Measurements from ENCODE around the gene PALLD.

PALLD gene

GRCh38 chr4:168538632-168539031, 41.8 kb downstream of the PALLD start:
- DNase-seq (ENCODE audit: low read depth) = no peak
- TF ChIP-seq MYC (IDR thresholded peaks at IDR 0.05; ENCODE audit: low read depth, low read length) (no peak), CTCF (IDR thresholded peaks at IDR 0.05; ENCODE audit: low read depth, low read length) (no peak), POLR2A (IDR thresholded peaks at IDR 0.05; ENCODE audit: extremely low read depth, insufficient read length) (no peak), MAX (IDR thresholded peaks at IDR 0.05; ENCODE audit: low read depth, low read length) (no peak)
- H3K4me3 ChIP-seq (ENCODE audit: low read depth, low read length) = no peak overlapping the region

GRCh38 chr4:168540086-168540485, 43.2 kb downstream of the PALLD start:
- H3K4me3 ChIP-seq (ENCODE audit: low read depth, low read length) = no peak overlapping the region
- TF ChIP-seq CTCF (IDR thresholded peaks at IDR 0.05; ENCODE audit: low read depth, low read length) = no peak
- TF ChIP-seq POLR2A (IDR thresholded peaks at IDR 0.05; ENCODE audit: extremely low read depth, insufficient read length) = no peak
- no peak for TF ChIP-seq MYC (IDR thresholded peaks at IDR 0.05; ENCODE audit: low read depth, low read length)
- no peak for TF ChIP-seq MAX (IDR thresholded peaks at IDR 0.05; ENCODE audit: low read depth, low read length)
- no peak for DNase-seq (ENCODE audit: low read depth)

GRCh38 chr4:168540503-168541265, 43.8 kb downstream of the PALLD start:
- DNase-seq (ENCODE audit: low read depth) = no peak

GRCh38 chr4:168541266-168541953, 44.6 kb downstream of the PALLD start:
- no peak for TF ChIP-seq MYC (IDR thresholded peaks at IDR 0.05; ENCODE audit: low read depth, low read length)
- TF ChIP-seq MAX (IDR thresholded peaks at IDR 0.05; ENCODE audit: low read depth, low read length) = no peak
- no peak for TF ChIP-seq CTCF (IDR thresholded peaks at IDR 0.05; ENCODE audit: low read depth, low read length)
- TF ChIP-seq POLR2A (IDR thresholded peaks at IDR 0.05; ENCODE audit: extremely low read depth, insufficient read length) = no peak
- DNase-seq (ENCODE audit: low read depth) = no peak
- no peak overlapping the region for H3K4me3 ChIP-seq (ENCODE audit: low read depth, low read length)

More at GRCh38 chr4:168540503-168541265, 43.8 kb downstream of the PALLD start:
- no peak overlapping the region for H3K4me3 ChIP-seq (ENCODE audit: low read depth, low read length)
- TF ChIP-seq MYC (IDR thresholded peaks at IDR 0.05; ENCODE audit: low read depth, low read length) = no peak
- no peak for TF ChIP-seq POLR2A (IDR thresholded peaks at IDR 0.05; ENCODE audit: extremely low read depth, insufficient read length)
- TF ChIP-seq MAX (IDR thresholded peaks at IDR 0.05; ENCODE audit: low read depth, low read length) = no peak
- no peak for TF ChIP-seq CTCF (IDR thresholded peaks at IDR 0.05; ENCODE audit: low read depth, low read length)

- no peak for TF ChIP-seq MYC (IDR thresholded peaks at IDR 0.05; ENCODE audit: low read depth, low read length)
- no peak for TF ChIP-seq CTCF (IDR thresholded peaks at IDR 0.05; ENCODE audit: low read depth, low read length)
- TF ChIP-seq POLR2A (IDR thresholded peaks at IDR 0.05; ENCODE audit: extremely low read depth, insufficient read length) = no peak
- no peak for TF ChIP-seq MAX (IDR thresholded peaks at IDR 0.05; ENCODE audit: low read depth, low read length)
- H3K4me3 ChIP-seq (ENCODE audit: low read depth, low read length) = no peak overlapping the region
- DNase-seq (ENCODE audit: low read depth) = no peak
Measured at GRCh38 chr4:168549143-168549542, 52.3 kb downstream of the PALLD start.
